ENCODE measurements around the gene CIAO2B. TPM values are rescaled to one million over a fixed set of nuclear protein-coding genes. Genes with fewer than 3 reads are reported as not detected.

CIAO2B gene
- total RNA-seq, 1 donor from 2014 or later = 162 TPM

DNA sequence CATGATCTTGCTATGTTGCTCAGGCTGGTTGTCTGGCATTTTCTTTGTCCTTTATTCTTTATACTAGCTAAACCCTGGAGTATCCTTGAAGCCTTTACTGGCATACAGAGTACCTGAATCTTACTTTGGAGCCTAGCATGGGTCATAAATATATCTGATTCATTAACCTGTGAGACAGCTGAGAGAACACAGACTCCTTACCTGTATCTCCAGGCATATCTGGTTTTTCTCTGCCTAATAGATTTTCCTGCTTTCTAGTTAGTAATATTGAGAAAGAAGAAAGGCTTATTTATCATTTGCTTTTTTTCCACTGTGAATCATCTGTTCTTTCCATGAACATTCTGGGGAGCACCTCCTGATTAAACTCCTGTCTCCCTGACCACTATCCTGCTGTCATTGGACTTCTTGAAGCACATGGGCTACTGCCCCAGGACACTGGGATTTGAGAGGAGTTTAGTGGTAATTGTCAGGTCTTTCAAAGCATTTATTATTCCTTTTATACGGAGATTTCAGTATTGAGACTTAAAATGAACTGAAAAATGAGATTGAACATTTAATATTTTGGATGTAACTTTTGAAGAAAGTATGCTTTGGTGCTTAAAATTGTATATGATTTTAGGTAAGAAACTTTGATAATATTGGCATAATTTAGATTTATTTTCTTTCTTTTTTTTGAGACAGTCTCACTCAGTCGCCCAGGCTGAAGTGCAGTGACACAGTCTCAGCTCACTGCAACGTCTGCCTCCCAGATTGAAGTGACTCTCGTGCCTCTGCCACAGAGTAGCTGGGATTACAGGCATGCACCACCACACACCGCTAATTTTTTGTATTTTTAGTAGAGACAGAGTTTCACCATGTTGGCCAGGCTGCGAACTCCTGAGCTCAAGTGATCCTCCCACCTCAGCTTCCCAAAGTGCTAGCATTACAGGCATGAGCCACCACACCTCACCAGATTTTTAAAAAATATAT, 45.3 kb downstream of the CIAO2B start:
- no peak for DNase-seq (ENCODE audit: low spot score)
- H3K36me3 Mint-ChIP-seq (ENCODE audit: low read depth) = peaks cover 45% of the 10 kb centered on the region
- no peaks in the 10 kb centered on the region for H3K27me3 Mint-ChIP-seq (ENCODE audit: insufficient read depth)
- intact Hi-C loops (cut with micrococcal nuclease) = no loop called here
- no peak overlapping the region for H3K4me3 Mint-ChIP-seq
- peak overlapping the region; percentile 23 for H3K27ac Mint-ChIP-seq
- peaks cover 50% of the 10 kb centered on the region for H3K4me1 Mint-ChIP-seq (ENCODE audit: low read depth)
- no peaks in the 10 kb centered on the region for H3K9me3 Mint-ChIP-seq

DNA sequence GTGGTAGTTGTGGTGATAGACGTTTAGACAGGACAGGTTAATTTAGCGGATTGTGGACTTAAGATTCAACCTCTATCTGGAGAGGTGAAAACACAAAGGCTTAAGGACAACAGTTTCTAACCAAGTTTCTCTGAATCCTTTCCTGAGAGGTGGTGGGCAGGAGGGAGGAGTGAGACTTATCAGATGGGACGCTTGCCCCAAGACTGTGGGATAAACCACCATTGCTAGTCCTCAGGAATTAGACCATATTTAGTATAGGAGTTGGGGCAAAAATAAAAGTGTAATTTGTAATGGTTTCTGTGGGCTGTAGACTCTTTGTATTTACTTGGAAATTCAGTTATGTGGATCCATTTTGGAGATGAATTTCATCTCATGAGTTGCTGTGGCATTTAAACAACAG, 47.3 kb downstream of the CIAO2B start:
- Mint-ChIP-seq H3K9me3 (no peaks in the 10 kb centered on the region), H3K4me3 (no peak overlapping the region), H3K27ac (peak overlapping the region; percentile 27), H3K27me3 (ENCODE audit: insufficient read depth) (no peaks in the 10 kb centered on the region), H3K36me3 (ENCODE audit: low read depth) (peaks cover 43% of the 10 kb centered on the region), H3K4me1 (ENCODE audit: low read depth) (peaks cover 50% of the 10 kb centered on the region)
- DNase-seq (ENCODE audit: low spot score) = no peak
- intact Hi-C loops (cut with micrococcal nuclease) = no loop called here

DNA sequence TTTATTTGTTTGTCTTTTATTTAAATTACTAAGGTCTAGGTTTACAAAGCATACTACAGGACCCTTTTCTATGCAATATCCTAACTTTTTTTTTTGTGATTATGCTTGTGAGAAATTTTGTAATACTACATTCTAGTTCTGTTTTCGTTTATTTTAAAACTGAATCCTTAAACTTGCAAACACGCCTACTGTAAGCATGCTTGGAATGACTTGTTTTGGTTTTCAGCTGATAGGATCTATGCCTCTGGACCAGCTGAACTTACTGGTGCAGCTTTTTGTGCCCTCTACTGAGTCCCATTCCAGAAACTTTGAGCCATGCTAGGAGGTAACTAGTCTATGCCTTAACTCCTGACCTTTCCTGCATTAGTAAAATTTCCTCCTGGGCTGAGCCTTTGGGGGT, 47.9 kb downstream of the CIAO2B start:
- Mint-ChIP-seq H3K4me1 (ENCODE audit: low read depth) (peaks cover 53% of the 10 kb centered on the region), H3K36me3 (ENCODE audit: low read depth) (peaks cover 41% of the 10 kb centered on the region), H3K27ac (no peak overlapping the region), H3K9me3 (no peaks in the 10 kb centered on the region), H3K4me3 (no peak overlapping the region), H3K27me3 (ENCODE audit: insufficient read depth) (no peaks in the 10 kb centered on the region)
- intact Hi-C loops (cut with micrococcal nuclease) = no loop called here
- no peak for DNase-seq (ENCODE audit: low spot score)

DNA sequence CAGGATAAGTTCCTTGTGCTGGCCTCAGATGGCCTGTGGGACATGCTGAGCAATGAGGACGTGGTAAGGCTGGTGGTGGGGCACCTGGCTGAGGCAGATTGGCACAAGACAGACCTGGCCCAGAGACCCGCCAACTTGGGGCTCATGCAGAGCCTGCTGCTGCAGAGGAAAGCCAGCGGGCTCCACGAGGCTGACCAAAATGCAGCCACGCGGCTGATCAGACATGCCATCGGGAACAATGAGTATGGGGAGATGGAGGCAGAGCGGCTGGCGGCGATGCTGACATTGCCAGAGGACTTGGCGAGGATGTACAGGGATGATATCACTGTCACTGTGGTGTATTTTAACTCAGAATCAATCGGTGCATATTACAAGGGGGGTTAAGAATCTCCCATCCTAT, 48.7 kb downstream of the CIAO2B start:
- Mint-ChIP-seq H3K27me3 (ENCODE audit: insufficient read depth) (no peaks in the 10 kb centered on the region), H3K9me3 (no peaks in the 10 kb centered on the region), H3K27ac (no peak overlapping the region)

DNA sequence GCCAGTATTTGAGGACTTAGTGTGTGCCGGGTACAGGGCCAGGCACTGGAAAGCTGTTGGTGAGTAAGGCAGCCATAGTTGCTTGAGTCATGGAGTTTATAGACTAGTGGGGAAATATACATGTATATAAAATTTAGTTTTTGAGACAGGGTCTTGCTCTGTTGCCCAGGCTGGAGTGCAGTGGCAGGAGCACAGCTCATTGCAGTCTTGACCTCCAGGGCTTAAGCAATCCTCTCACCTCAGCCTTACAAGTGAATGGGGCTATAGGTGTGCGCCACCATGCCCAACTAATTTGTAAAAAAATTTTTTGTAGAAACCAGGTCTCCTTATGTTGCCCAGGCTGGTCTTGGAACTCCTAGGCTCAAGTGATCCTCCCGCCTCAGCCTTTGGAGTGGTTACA, 51.5 kb downstream of the CIAO2B start:
- Mint-ChIP-seq H3K36me3 (ENCODE audit: low read depth) (peaks cover 28% of the 10 kb centered on the region), H3K4me1 (ENCODE audit: low read depth) (peaks cover 57% of the 10 kb centered on the region), H3K9me3 (no peaks in the 10 kb centered on the region), H3K27me3 (ENCODE audit: insufficient read depth) (no peaks in the 10 kb centered on the region), H3K27ac (no peak overlapping the region), H3K4me3 (no peak overlapping the region)
- no peak for DNase-seq (ENCODE audit: low spot score)
- intact Hi-C loops (cut with micrococcal nuclease) = no loop called here

More for the DNA sequence above, 48.7 kb downstream of the CIAO2B start:
- peaks cover 37% of the 10 kb centered on the region for H3K36me3 Mint-ChIP-seq (ENCODE audit: low read depth)
- H3K4me3 Mint-ChIP-seq = no peak overlapping the region
- peaks cover 48% of the 10 kb centered on the region for H3K4me1 Mint-ChIP-seq (ENCODE audit: low read depth)
- intact Hi-C loops (cut with micrococcal nuclease) = no loop called here
- no peak for DNase-seq (ENCODE audit: low spot score)

Other genes starting within 250 kb of the CIAO2B start
- gene CMTM4, start 237.7 kb downstream of the CIAO2B start, total RNA-seq = 3.3 and 3.9 TPM in 2 replicates
- 55.7 and 60.3 TPM in 2 replicates for gene DYNC1LI2, start 182.8 kb downstream of the CIAO2B start, total RNA-seq
- gene TERB1, start 132.8 kb downstream of the CIAO2B start, total RNA-seq = 0.29 TPM in 1 of 2 replicates, not detected in the other
- gene NAE1, start 103.4 kb downstream of the CIAO2B start, total RNA-seq = 114 and 120 TPM in 2 replicates
- gene CA7, start 90.0 kb downstream of the CIAO2B start, total RNA-seq = 0.13 and 0.39 TPM in 2 replicates
- gene PDP2, start 53.9 kb downstream of the CIAO2B start, total RNA-seq = 43.3 and 52.2 TPM in 2 replicates
- gene CDH16, start 15.5 kb downstream of the CIAO2B start, total RNA-seq = not detected in 2 replicates
- gene RRAD, start 8.9 kb downstream of the CIAO2B start, total RNA-seq = 0.83 and 0.93 TPM in 2 replicates
- gene CES2, start 1.1 kb upstream of the CIAO2B start, total RNA-seq = 34.3 and 36.6 TPM in 2 replicates
- 5.6 and 7.3 TPM in 2 replicates for gene CES3, start 26.9 kb upstream of the CIAO2B start, total RNA-seq
- gene CES4A, start 54.2 kb upstream of the CIAO2B start, total RNA-seq = 33.2 and 34.2 TPM in 2 replicates
- 171 and 175 TPM in 2 replicates for gene CBFB, start 94.7 kb upstream of the CIAO2B start, total RNA-seq
- 20.5 and 20.6 TPM in 2 replicates for gene PHAF1, start 175.5 kb upstream of the CIAO2B start, total RNA-seq
- gene B3GNT9, start 216.6 kb upstream of the CIAO2B start, total RNA-seq = 6.2 TPM in 2 replicates
- gene TRADD, start 225.5 kb upstream of the CIAO2B start, total RNA-seq = 29.0 TPM in 2 replicates
- 19.3 and 22.4 TPM in 2 replicates for gene FBXL8, start 225.6 kb upstream of the CIAO2B start, total RNA-seq
- 30.3 and 36.8 TPM in 2 replicates for gene HSF4, start 230.3 kb upstream of the CIAO2B start, total RNA-seq
- gene NOL3, start 236.1 kb upstream of the CIAO2B start, total RNA-seq = 19.0 and 22.9 TPM in 2 replicates
- gene MATCAP1, start 249.6 kb upstream of the CIAO2B start, total RNA-seq = 45.5 and 48.2 TPM in 2 replicates